HEK293 (cell line): ENCODE measurements around the gene BRI3BP.

Experiments
- CTCF ChIA-PET: fragments of 350-600 bp; formaldehyde crosslinking; extraction: SDS; loops from one replicate; lab custom pipeline; 2021; ENCODE audit warnings: antibody characterized with exemption; lab: Yijun Ruan, JAX
- POLR2A ChIA-PET: fragments of 300-600 bp; formaldehyde crosslinking; extraction: SDS; loops from one replicate; lab custom pipeline; 2020; ENCODE audit warnings: antibody characterized with exemption, inconsistent platforms; lab: Yijun Ruan, JAX
- H3K27ac ChIP-seq: fragments of 200-500 bp; sonication (Bioruptor generic); 2 replicates; pipeline ENCODE4 v1.5.1; 2014; ENCODE audit warnings: low read depth, low read length, control low read depth, inconsistent platforms; ENCODE audit errors: extremely low read depth
- H3K36me3 ChIP-seq, 2 experiments: fragments of 200-500 bp in 1 of 2; sonication (Bioruptor generic) in 1 of 2; 1 replicate in 1 of 2; 2 replicates in 1 of 2; pipeline ENCODE4 v1.5.1; 2014 to 2017; ENCODE audit warnings: inconsistent platforms in 2 of 2, low read length in 2 of 2; ENCODE audit not compliant: control insufficient read depth in 2 of 2, insufficient read depth in 1 of 2
- H3K4me1 ChIP-seq: fragments of 200-500 bp; sonication (Bioruptor generic); 2 replicates; pipeline ENCODE4 v1.5.1; 2014; ENCODE audit warnings: mild to moderate bottlenecking, low read length, inconsistent platforms; ENCODE audit not compliant: control insufficient read depth, insufficient read depth
- H3K4me3 ChIP-seq: 2 replicates; pipeline ENCODE4 v1.5.1; 2011; ENCODE audit warnings: low read depth, mild to moderate bottlenecking, control low read depth, low read length, moderate library complexity
- H3K9me3 ChIP-seq: fragments of 200-500 bp; sonication (Bioruptor generic); 2 replicates; pipeline ENCODE4 v1.5.1; 2014; ENCODE audit warnings: low read depth, low read length, inconsistent platforms; ENCODE audit not compliant: control insufficient read depth, insufficient read depth
- BCL11B ChIP-seq: fragments of 450-650 bp; formaldehyde crosslinking; IDR thresholded peaks from 2 replicates; pipeline ENCODE4 v1.5.1; 2016; ENCODE audit warnings: low read depth, missing biosample characterization, missing genetic modification characterization
- HOXD13 ChIP-seq: sonication (generic); formaldehyde crosslinking; IDR thresholded peaks from 2 replicates; pipeline ENCODE4 v1.8.0; 2022; ENCODE audit warnings: missing genetic modification reagents, borderline replicate concordance
- KLF8 ChIP-seq: fragments of 450-650 bp; formaldehyde crosslinking; IDR thresholded peaks from 2 replicates; pipeline ENCODE4 v1.5.1; 2016; ENCODE audit warnings: missing biosample characterization, missing genetic modification characterization
- RBAK ChIP-seq: fragments of 450-650 bp; formaldehyde crosslinking; IDR thresholded peaks from 2 replicates; pipeline ENCODE4 v1.5.1; 2016; ENCODE audit warnings: missing biosample characterization, missing genetic modification characterization
- WT1 ChIP-seq: fragments of 450-650 bp; formaldehyde crosslinking; IDR thresholded peaks from 2 replicates; pipeline ENCODE4 v1.5.1; 2016; ENCODE audit warnings: missing biosample characterization, missing genetic modification characterization
- ZNF239 ChIP-seq: fragments of 450-650 bp; formaldehyde crosslinking; IDR thresholded peaks from 2 replicates; pipeline ENCODE4 v1.5.1; 2016; ENCODE audit warnings: missing biosample characterization, missing genetic modification characterization
- ZNF280C ChIP-seq: fragments of 450-650 bp; formaldehyde crosslinking; IDR thresholded peaks from 2 replicates; pipeline ENCODE4 v1.5.1; 2016; ENCODE audit warnings: missing biosample characterization, missing genetic modification characterization
- ZNF324 ChIP-seq: fragments of 450-650 bp; formaldehyde crosslinking; IDR thresholded peaks from 2 replicates; pipeline ENCODE4 v1.5.1; 2016; ENCODE audit warnings: missing biosample characterization, missing genetic modification characterization
- ZNF354C ChIP-seq: fragments of 450-650 bp; formaldehyde crosslinking; IDR thresholded peaks from 2 replicates; pipeline ENCODE4 v1.5.1; 2016; ENCODE audit warnings: missing biosample characterization, missing genetic modification characterization, low read depth, borderline replicate concordance
- ZNF449 ChIP-seq: fragments of 450-650 bp; formaldehyde crosslinking; IDR thresholded peaks from 2 replicates; pipeline ENCODE4 v1.5.1; 2017; ENCODE audit warnings: missing biosample characterization, mild to moderate bottlenecking, missing genetic modification characterization, moderate library complexity
- ZNF48 ChIP-seq: fragments of 450-650 bp; formaldehyde crosslinking; IDR thresholded peaks from 2 replicates; pipeline ENCODE4 v1.5.1; 2016; ENCODE audit warnings: missing biosample characterization, missing genetic modification characterization
- ZNF514 ChIP-seq: fragments of 450-650 bp; formaldehyde crosslinking; IDR thresholded peaks from 2 replicates; pipeline ENCODE4 v1.5.1; 2016; ENCODE audit warnings: missing biosample characterization, missing genetic modification characterization
- ZNF544 ChIP-seq: fragments of 450-650 bp; formaldehyde crosslinking; IDR thresholded peaks from 2 replicates; pipeline ENCODE4 v1.5.0; 2017; ENCODE audit warnings: missing biosample characterization, missing genetic modification characterization
- ZNF560 ChIP-seq: fragments of 450-650 bp; formaldehyde crosslinking; IDR thresholded peaks from 2 replicates; pipeline ENCODE4 v1.5.1; 2017; ENCODE audit warnings: missing biosample characterization, missing genetic modification characterization, borderline replicate concordance
- ZNF561 ChIP-seq: fragments of 450-650 bp; IDR thresholded peaks from 2 replicates; pipeline ENCODE4 v1.5.1; 2018; ENCODE audit warnings: missing biosample characterization, missing genetic modification characterization, borderline replicate concordance
- ZNF704 ChIP-seq: fragments of 450-650 bp; formaldehyde crosslinking; IDR thresholded peaks from 2 replicates; pipeline ENCODE4 v1.5.1; 2016; ENCODE audit warnings: missing biosample characterization, missing genetic modification characterization
- ZNF768 ChIP-seq: fragments of 450-650 bp; formaldehyde crosslinking; IDR thresholded peaks from 2 replicates; pipeline ENCODE4 v1.5.1; 2018; ENCODE audit warnings: missing biosample characterization, mild to moderate bottlenecking, missing genetic modification characterization
- ZNF791 ChIP-seq: fragments of 450-650 bp; formaldehyde crosslinking; IDR thresholded peaks from 2 replicates; pipeline ENCODE4 v1.5.1; 2016; ENCODE audit warnings: missing biosample characterization, missing genetic modification characterization
- ZSCAN30 ChIP-seq: fragments of 450-650 bp; IDR thresholded peaks from 2 replicates; pipeline ENCODE4 v1.5.1; 2018; ENCODE audit warnings: missing biosample characterization, mild to moderate bottlenecking, missing genetic modification characterization, moderate library complexity
- TF ChIP-seq, protein P1 (sequence below): fragments of 450-650 bp; formaldehyde crosslinking; IDR thresholded peaks from 2 replicates; pipeline ENCODE4 v1.5.1; 2017; ENCODE audit warnings: missing biosample characterization, missing genetic modification characterization
- TF ChIP-seq, protein P2 (sequence below): fragments of 450-650 bp; formaldehyde crosslinking; IDR thresholded peaks from 2 replicates; pipeline ENCODE4 v1.5.1; 2016; ENCODE audit warnings: missing biosample characterization, missing genetic modification characterization, borderline replicate concordance

The BRI3BP gene

GRCh38 chr12:124970647-124971402, 22.6 kb upstream of the BRI3BP start (continued):
- TF ChIP-seq ZNF280C (tag by site-specific recombination), result no peak
- TF ChIP-seq ZNF560 (tag by site-specific recombination), result no peak
- no peak for TF ChIP-seq RBAK (tag by site-specific recombination)
- TF ChIP-seq, protein P1, sequence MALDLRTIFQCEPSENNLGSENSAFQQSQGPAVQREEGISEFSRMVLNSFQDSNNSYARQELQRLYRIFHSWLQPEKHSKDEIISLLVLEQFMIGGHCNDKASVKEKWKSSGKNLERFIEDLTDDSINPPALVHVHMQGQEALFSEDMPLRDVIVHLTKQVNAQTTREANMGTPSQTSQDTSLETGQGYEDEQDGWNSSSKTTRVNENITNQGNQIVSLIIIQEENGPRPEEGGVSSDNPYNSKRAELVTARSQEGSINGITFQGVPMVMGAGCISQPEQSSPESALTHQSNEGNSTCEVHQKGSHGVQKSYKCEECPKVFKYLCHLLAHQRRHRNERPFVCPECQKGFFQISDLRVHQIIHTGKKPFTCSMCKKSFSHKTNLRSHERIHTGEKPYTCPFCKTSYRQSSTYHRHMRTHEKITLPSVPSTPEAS (tag by site-specific recombination), result no peak
- no peak for TF ChIP-seq WT1 (tag by site-specific recombination)
- TF ChIP-seq, protein P2, sequence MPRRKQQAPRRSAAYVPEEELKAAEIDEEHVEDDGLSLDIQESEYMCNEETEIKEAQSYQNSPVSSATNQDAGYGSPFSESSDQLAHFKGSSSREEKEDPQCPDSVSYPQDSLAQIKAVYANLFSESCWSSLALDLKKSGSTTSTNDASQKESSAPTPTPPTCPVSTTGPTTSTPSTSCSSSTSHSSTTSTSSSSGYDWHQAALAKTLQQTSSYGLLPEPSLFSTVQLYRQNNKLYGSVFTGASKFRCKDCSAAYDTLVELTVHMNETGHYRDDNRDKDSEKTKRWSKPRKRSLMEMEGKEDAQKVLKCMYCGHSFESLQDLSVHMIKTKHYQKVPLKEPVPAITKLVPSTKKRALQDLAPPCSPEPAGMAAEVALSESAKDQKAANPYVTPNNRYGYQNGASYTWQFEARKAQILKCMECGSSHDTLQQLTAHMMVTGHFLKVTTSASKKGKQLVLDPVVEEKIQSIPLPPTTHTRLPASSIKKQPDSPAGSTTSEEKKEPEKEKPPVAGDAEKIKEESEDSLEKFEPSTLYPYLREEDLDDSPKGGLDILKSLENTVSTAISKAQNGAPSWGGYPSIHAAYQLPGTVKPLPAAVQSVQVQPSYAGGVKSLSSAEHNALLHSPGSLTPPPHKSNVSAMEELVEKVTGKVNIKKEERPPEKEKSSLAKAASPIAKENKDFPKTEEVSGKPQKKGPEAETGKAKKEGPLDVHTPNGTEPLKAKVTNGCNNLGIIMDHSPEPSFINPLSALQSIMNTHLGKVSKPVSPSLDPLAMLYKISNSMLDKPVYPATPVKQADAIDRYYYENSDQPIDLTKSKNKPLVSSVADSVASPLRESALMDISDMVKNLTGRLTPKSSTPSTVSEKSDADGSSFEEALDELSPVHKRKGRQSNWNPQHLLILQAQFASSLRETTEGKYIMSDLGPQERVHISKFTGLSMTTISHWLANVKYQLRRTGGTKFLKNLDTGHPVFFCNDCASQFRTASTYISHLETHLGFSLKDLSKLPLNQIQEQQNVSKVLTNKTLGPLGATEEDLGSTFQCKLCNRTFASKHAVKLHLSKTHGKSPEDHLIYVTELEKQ, result no peak

DNA sequence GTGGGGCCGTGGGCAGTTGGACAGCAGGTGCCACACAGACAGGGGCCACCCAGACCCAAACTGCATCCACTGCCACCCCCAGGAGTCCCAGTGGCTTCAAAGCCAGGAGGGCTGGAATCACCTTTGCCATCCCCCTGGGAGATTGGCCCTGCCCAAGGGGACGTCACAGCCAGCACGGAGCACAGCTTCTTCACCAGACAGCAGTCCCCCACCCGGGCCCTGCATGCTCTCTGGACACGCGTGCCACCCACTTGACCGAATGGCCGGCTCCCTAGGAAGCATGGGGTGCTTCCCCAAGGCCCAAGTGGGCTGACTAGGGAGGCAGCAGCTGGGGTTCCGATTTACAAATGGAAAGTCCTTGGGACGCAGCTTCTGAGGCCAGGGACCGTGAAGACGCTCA, 21.8 kb upstream of the BRI3BP start:
- H3K27ac ChIP-seq, result no peak overlapping the region
- ChIA-PET POLR2A (no interaction called here), CTCF (no interaction called here)
- TF ChIP-seq ZNF239 (tag by site-specific recombination) (no peak), ZSCAN30 (tag by site-specific recombination) (no peak), KLF8 (tag by site-specific recombination) (no peak), ZNF449 (tag by site-specific recombination) (no peak), ZNF768 (tag by site-specific recombination) (no peak), ZNF48 (tag by site-specific recombination) (no peak), ZNF514 (tag by site-specific recombination) (no peak), ZNF791 (tag by site-specific recombination) (no peak), ZNF544 (no peak), ZNF561 (tag by site-specific recombination) (no peak), ZNF324 (tag by site-specific recombination) (no peak), BCL11B (tag by site-specific recombination) (no peak), ZNF354C (tag by site-specific recombination) (no peak), HOXD13 (CRISPR knock-in tag) (no peak), ZNF704 (tag by site-specific recombination) (no peak)
- TF ChIP-seq, all 188 proteins: peak for 0
- H3K4me3 ChIP-seq, result no peak overlapping the region
- peaks cover under 1 to 79% of the 10 kb centered on the region in 2 experiments; a peak in 2 of 3 replicates for H3K36me3 ChIP-seq
- no peaks in the 10 kb centered on the region for H3K4me1 ChIP-seq
- H3K9me3 ChIP-seq, result no peaks in the 10 kb centered on the region
